NCI-H526 treated with DMSO at 0.1 percent for 48 hours (cell line): ENCODE measurements around the gene ERBIN.
"Not testable (repeated sequence)": the region's sequence is repeated elsewhere in the genome, so short reads cannot be mapped to it uniquely, and the experiment has no call there.

Source experiments
- DNase-seq: peaks from one replicate; lab custom pipeline; 2025; lab: John Stamatoyannopoulos, UW

ERBIN gene

GRCh38 chr5:66004216-66004615 lies 77.8 kb downstream of the ERBIN start:
- DNase-seq, result no peak

GRCh38 chr5:66009277-66009676 lies 82.9 kb downstream of the ERBIN start:
- DNase-seq, result no peak

GRCh38 chr5:66010476-66010875 lies 84.1 kb downstream of the ERBIN start:
- DNase-seq, result no peak

- no peak for DNase-seq
Measured at GRCh38 chr5:66012271-66012670, 85.9 kb downstream of the ERBIN start.

- DNase-seq, result no peak
Measured at GRCh38 chr5:66013397-66013796, 87.0 kb downstream of the ERBIN start.

GRCh38 chr5:66013906-66014305 lies 87.5 kb downstream of the ERBIN start:
- DNase-seq, result no peak

- DNase-seq, result no peak
Measured at GRCh38 chr5:66015196-66015960, 89.0 kb downstream of the ERBIN start.

GRCh38 chr5:66021585-66021984 lies 95.2 kb downstream of the ERBIN start:
- DNase-seq, result no peak

GRCh38 chr5:66039296-66039695 lies 112.9 kb downstream of the ERBIN start:
- no peak for DNase-seq

GRCh38 chr5:66039701-66040100 lies 113.3 kb downstream of the ERBIN start:
- DNase-seq, result no peak

- no peak for DNase-seq
Measured at GRCh38 chr5:66041627-66042026, 115.3 kb downstream of the ERBIN start.

- no peak for DNase-seq
Measured at GRCh38 chr5:66057239-66057638, 130.9 kb downstream of the ERBIN start.

GRCh38 chr5:66061320-66061719 lies 134.9 kb downstream of the ERBIN start:
- not testable (repeated sequence) for DNase-seq

GRCh38 chr5:66063061-66063460 lies 136.7 kb downstream of the ERBIN start:
- not testable (repeated sequence) for DNase-seq

GRCh38 chr5:66066826-66067225 lies 140.5 kb downstream of the ERBIN start:
- DNase-seq, result peak; percentile 0

GRCh38 chr5:66072031-66072430 lies 145.7 kb downstream of the ERBIN start:
- no peak for DNase-seq

GRCh38 chr5:66074901-66075300 lies 148.5 kb downstream of the ERBIN start:
- peak; percentile 28 for DNase-seq

GRCh38 chr5:66080664-66081063 lies 154.3 kb downstream of the ERBIN start:
- DNase-seq, result no peak

- DNase-seq, result no peak
Measured at GRCh38 chr5:66089384-66089783, 163.0 kb downstream of the ERBIN start.

- DNase-seq, result no peak
Measured at GRCh38 chr5:66100851-66101250, 174.5 kb downstream of the ERBIN start.

- no peak for DNase-seq
Measured at GRCh38 chr5:66113160-66113559, 186.8 kb downstream of the ERBIN start.

- no peak for DNase-seq
Measured at GRCh38 chr5:66118304-66118703, 191.9 kb downstream of the ERBIN start.

GRCh38 chr5:66122379-66123034 lies 196.1 kb downstream of the ERBIN start:
- DNase-seq, result no peak

- no peak for DNase-seq
Measured at GRCh38 chr5:66129144-66129543, 202.8 kb downstream of the ERBIN start.
